Activated CD4-positive, alpha-beta T cell treated with anti-CD3 and anti-CD28 coated beads, Interleukin-2, amount 10 ng/mL, durations not matched to agents 24 days and 14 days (primary cell): ENCODE measurements around the gene KCNG1. TPM values are rescaled to one million over a fixed set of nuclear protein-coding genes. Genes with fewer than 3 reads are reported as not detected.
"Not testable (repeated sequence)": the region's sequence is repeated elsewhere in the genome, so short reads cannot be mapped to it uniquely, and the experiment has no call there.

Experiments
- DNase-seq: peaks from one replicate; pipeline ENCODE4 v3.0.0; 2022
- H3K27ac Mint-ChIP-seq: one replicate; pipeline ENCODE4 v1.8.0; 2022; ENCODE audit warnings: mild to moderate bottlenecking, mixed read lengths
- H3K27me3 Mint-ChIP-seq: one replicate; pipeline ENCODE4 v1.8.0; 2022; ENCODE audit warnings: mixed read lengths
- H3K36me3 Mint-ChIP-seq: one replicate; pipeline ENCODE4 v1.8.0; 2022; ENCODE audit warnings: low read depth, mild to moderate bottlenecking, mixed read lengths
- H3K4me1 Mint-ChIP-seq: one replicate; pipeline ENCODE4 v1.8.0; 2021; ENCODE audit warnings: mixed read lengths
- H3K4me3 Mint-ChIP-seq: one replicate; pipeline ENCODE4 v1.8.0; 2022; ENCODE audit warnings: mild to moderate bottlenecking, moderate library complexity, mixed read lengths
- H3K9me3 Mint-ChIP-seq: one replicate; pipeline ENCODE4 v1.8.0; 2021; ENCODE audit warnings: mixed read lengths
- intact Hi-C: fragments of 100-400 bp; cut with micrococcal nuclease; formaldehyde crosslinking; loops from one replicate; pipeline ENCODE4 v1.15.1; 2023
- total RNA-seq: library from RNA; stranded (reverse); gene quantifications from 2 replicates; pipeline ENCODE4 v1.2.3, GENCODE V29; 2022

The KCNG1 gene
- total RNA-seq, 1 donor from 2014 or later, result 12.3 TPM

DNA sequence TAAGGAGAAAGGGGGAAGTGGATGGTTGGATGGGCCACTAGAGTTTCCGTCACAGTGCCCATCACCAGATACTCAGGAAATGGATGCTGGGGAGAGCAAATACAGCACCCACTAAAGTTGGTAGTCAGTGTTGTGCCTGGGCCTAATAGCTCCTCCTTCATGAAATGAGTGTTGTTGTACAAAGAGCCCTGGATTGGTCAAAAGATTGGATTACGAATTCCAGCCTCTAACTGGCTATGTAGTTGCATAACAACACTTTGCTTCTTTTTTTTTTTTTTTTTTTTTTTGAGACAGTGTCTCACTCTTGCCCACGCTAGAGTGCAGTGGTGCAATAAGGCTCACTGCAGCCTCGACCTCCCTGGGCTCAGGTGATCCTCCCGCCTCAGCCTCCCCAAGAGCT lies 27.4 kb downstream of the KCNG1 start:
- intact Hi-C loops, result no loop called here
- Mint-ChIP-seq H3K36me3 (no peaks in the 10 kb centered on the region), H3K9me3 (peaks cover 3% of the 10 kb centered on the region), H3K4me3 (no peak overlapping the region), H3K27ac (no peak overlapping the region), H3K27me3 (peaks cover 5% of the 10 kb centered on the region), H3K4me1 (peaks cover 4% of the 10 kb centered on the region)
- DNase-seq, result no peak

GRCh38 chr20:50993876-50994275 lies 29.0 kb downstream of the KCNG1 start:
- DNase-seq, result no peak
- no peak overlapping the region for H3K27ac Mint-ChIP-seq
- peaks cover 3% of the 10 kb centered on the region for H3K9me3 Mint-ChIP-seq
- intact Hi-C loops, result no loop called here
- H3K4me3 Mint-ChIP-seq, result no peak overlapping the region
- H3K4me1 Mint-ChIP-seq, result peaks cover 4% of the 10 kb centered on the region
- no peaks in the 10 kb centered on the region for H3K36me3 Mint-ChIP-seq
- H3K27me3 Mint-ChIP-seq, result peaks cover 4% of the 10 kb centered on the region

DNA sequence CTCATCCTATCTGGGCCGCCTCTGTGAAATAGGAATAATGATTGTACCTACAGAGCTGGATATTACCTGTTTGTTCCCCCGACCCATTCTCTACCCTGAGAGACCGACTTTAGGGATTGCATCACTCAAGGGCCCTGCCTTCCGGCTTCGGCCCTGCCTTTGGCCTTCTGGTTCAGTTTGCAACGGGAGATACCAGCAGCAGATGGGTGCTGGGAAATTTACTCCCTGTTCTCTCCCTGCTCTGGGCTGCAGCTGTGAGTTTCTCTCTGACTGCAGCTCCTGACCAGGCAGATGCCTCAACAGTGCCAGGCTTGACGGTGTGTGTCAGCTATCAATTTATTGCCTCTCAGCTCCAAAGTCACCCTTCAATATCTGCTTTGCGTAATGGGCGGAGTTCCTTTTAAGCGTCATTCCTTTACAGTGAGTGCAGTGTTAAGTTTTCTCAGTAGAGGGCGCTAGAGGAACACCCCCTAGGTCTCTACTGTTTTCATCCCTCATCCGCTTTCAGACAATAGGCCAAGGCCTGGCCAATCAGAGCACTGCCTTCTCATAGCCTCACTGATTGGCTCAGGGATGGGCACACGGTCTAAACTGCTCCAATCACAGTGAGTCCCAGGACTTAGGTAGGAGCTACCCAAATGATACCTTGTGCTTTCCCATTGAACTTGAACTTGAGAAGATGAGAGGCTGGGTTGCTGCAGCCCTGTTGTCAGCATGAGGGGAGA lies 30.0 kb downstream of the KCNG1 start:
- peaks cover 4% of the 10 kb centered on the region for H3K4me1 Mint-ChIP-seq
- no peak overlapping the region for H3K27ac Mint-ChIP-seq
- peaks cover 1% of the 10 kb centered on the region for H3K27me3 Mint-ChIP-seq
- H3K36me3 Mint-ChIP-seq, result no peaks in the 10 kb centered on the region
- DNase-seq, result peak; percentile 86
- H3K9me3 Mint-ChIP-seq, result peaks cover 3% of the 10 kb centered on the region
- intact Hi-C loops, result no loop called here
- H3K4me3 Mint-ChIP-seq, result no peak overlapping the region

DNA sequence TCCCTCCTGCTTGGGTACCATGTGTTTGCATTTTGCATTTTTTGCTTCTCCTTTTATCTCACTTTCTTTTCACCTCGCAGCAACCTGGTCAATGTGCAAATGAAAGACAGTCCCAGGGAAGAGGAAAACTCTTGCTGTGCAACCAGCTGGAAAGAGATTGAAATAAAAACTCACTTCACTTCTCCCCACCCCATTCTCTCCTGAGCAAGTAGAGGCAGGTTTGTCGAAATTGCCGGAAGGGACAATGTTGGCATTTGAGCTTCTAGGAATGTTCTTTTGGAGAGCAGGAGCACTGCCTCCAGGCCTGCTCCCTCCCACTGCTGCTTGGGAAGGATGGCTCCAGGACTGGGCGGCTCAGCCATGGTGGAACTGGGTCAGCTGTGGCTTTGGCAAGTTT lies 30.6 kb downstream of the KCNG1 start:
- Mint-ChIP-seq H3K4me1 (peaks cover 8% of the 10 kb centered on the region), H3K36me3 (no peaks in the 10 kb centered on the region), H3K27ac (no peak overlapping the region)

DNA sequence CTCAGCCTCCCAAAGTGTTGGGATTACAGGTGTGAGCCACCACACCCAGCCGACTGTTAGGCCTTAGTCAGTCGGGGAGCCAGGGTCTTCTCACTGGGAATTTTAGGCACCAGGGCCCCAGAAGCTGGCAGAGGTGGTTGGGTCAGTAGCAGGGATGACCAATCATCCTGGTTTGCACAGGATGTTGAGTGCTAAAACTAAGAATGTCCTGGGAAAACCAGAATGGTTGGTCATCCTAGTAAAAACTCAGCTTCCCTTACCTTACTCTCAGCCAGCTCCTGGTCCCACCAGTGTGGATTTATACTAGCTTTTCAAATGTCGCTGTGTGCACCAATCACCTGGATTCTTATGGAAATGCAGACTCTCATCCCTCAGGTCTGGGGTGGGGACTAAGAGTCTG lies 31.8 kb downstream of the KCNG1 start:
- Mint-ChIP-seq H3K27ac (no peak overlapping the region), H3K9me3 (peaks cover 3% of the 10 kb centered on the region), H3K4me3 (no peak overlapping the region), H3K4me1 (peaks cover 8% of the 10 kb centered on the region), H3K27me3 (peaks cover 12% of the 10 kb centered on the region), H3K36me3 (no peaks in the 10 kb centered on the region)
- intact Hi-C loops, result no loop called here
- no peak for DNase-seq

More for the DNA sequence above, 30.6 kb downstream of the KCNG1 start:
- H3K4me3 Mint-ChIP-seq, result no peak overlapping the region
- H3K27me3 Mint-ChIP-seq, result peaks cover 3% of the 10 kb centered on the region
- DNase-seq, result no peak
- intact Hi-C loops, result no loop called here
- peaks cover 3% of the 10 kb centered on the region for H3K9me3 Mint-ChIP-seq

GRCh38 chr20:50987493-50988210 lies 35.3 kb downstream of the KCNG1 start:
- peaks cover 26% of the 10 kb centered on the region for H3K27me3 Mint-ChIP-seq
- intact Hi-C loops, result loop anchor here (1.0 to 5.0 kb wide), 2 partner anchors 319 to 635 kb away; no protein-coding TSS in a partner anchor
- DNase-seq, result peak; percentile 92
- no peak overlapping the region for H3K4me3 Mint-ChIP-seq
- H3K4me1 Mint-ChIP-seq, result peaks cover 3% of the 10 kb centered on the region
- no peak overlapping the region for H3K27ac Mint-ChIP-seq
- H3K9me3 Mint-ChIP-seq, result no peaks in the 10 kb centered on the region
- no peaks in the 10 kb centered on the region for H3K36me3 Mint-ChIP-seq

DNA sequence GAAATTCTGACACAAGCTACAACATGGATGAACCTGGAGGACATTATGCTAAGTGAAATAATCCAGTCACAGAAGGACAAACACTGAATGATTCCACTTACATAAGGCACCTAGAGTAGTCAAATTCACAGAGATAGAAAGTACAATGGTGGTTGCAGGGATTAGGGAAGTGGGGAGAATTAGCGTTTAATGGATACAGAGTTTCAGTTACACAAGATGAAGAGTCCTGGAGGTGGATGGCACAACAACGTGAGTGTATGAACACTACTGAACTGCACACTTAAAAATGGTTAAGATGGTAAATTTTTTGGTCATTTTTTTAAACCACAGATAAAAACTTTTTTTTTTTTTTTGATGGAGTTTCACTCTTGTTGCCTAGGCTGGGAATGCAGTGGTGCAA lies 39.6 kb downstream of the KCNG1 start:
- H3K9me3 Mint-ChIP-seq, result no peaks in the 10 kb centered on the region
- H3K4me1 Mint-ChIP-seq, result peaks cover 17% of the 10 kb centered on the region
- intact Hi-C loops, result loop anchor here (5.0 kb wide), 1 partner anchor 191 kb away; no protein-coding TSS in a partner anchor
- H3K4me3 Mint-ChIP-seq, result no peak overlapping the region
- H3K36me3 Mint-ChIP-seq, result no peaks in the 10 kb centered on the region
- no peak overlapping the region for H3K27ac Mint-ChIP-seq
- DNase-seq, result no peak
- H3K27me3 Mint-ChIP-seq, result peaks cover 25% of the 10 kb centered on the region

DNA sequence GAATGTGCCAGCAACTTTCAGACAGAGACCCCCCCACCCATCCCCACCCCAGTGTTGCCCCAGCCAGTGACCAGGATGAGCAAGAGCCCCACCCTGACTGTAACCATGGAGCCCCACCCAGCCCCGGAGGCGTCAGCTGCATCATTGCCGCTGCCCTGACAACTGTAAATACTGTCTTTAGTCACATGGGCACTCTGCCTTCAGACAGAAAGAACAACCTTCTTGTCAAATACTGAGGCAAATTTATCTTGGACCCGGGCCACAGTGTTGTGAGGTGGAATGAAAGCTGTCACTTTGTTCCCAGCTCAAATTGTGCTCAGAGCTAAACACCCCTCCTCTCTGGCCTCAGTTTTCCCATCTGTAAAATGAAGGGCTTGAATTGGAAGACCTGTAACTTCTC lies 40.5 kb downstream of the KCNG1 start:
- Mint-ChIP-seq H3K36me3 (no peaks in the 10 kb centered on the region), H3K4me1 (peaks cover 14% of the 10 kb centered on the region), H3K9me3 (no peaks in the 10 kb centered on the region), H3K27ac (no peak overlapping the region), H3K4me3 (no peak overlapping the region), H3K27me3 (peaks cover 23% of the 10 kb centered on the region)
- intact Hi-C loops, result loop anchor here (5.0 kb wide), 1 partner anchor 190 kb away; no protein-coding TSS in a partner anchor
- no peak for DNase-seq

GRCh38 chr20:50981714-50982048 lies 41.2 kb downstream of the KCNG1 start:
- no peaks in the 10 kb centered on the region for H3K36me3 Mint-ChIP-seq
- H3K4me1 Mint-ChIP-seq, result peaks cover 14% of the 10 kb centered on the region
- intact Hi-C loops, result loop anchor here (2.0 to 5.0 kb wide), 3 partner anchors 81 to 547 kb away; no protein-coding TSS in a partner anchor
- no peak overlapping the region for H3K27ac Mint-ChIP-seq
- H3K27me3 Mint-ChIP-seq, result peaks cover 20% of the 10 kb centered on the region
- H3K9me3 Mint-ChIP-seq, result no peaks in the 10 kb centered on the region
- H3K4me3 Mint-ChIP-seq, result no peak overlapping the region
- DNase-seq, result no peak

DNA sequence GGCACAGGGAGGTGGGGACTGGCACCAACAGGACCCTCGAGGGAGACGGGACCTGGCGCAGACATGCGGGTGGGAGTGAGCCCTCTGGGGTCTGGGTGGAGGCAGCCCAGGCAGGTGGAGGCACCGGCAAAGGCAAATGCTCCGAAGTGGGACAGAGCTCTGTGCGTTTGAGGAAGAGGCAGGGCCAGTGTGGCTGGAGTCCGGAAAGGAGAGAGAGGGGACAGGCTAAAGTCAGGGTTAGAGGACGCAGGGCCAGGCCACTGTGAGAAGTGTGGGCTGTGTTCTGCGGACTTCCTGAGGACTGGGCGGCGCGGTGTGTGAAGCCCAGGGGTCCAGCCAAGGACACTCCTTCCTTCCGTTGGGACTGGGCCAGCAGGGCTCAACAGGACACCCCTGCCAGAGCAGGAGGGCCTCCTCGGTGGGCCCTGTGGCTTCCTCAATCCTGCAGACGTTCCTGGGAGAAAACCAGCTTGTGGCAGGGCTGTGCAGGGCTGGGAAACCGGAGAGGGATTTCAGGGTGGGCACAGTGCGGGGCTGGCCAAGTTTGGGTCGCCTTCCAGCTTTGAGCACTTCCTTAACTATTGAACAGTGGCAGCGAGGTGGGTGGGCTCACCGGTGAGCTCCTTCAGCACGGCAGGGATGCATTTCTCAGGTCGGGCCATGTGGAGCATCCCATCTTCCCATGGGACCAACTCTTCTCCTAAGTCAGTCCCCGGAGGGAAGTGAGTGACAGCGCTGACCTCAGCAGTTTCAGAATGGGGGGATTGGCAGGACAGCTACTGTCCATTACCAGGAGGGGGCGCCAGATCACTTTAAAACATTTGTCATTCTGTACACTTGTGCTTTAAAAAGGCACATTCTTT lies 41.8 kb downstream of the KCNG1 start:
- peaks cover 14% of the 10 kb centered on the region for H3K4me1 Mint-ChIP-seq

GRCh38 chr20:50980071-50980681 lies 42.7 kb downstream of the KCNG1 start:
- no peak for DNase-seq
- intact Hi-C loops, result loop anchor here (1.0 to 5.0 kb wide), 4 partner anchors 49 to 549 kb away; partner anchors contain the start of gene ADNP

More for the DNA sequence above, 41.8 kb downstream of the KCNG1 start:
- Mint-ChIP-seq H3K4me3 (peak overlapping the region; percentile 40), H3K36me3 (no peaks in the 10 kb centered on the region), H3K27me3 (peaks cover 15% of the 10 kb centered on the region), H3K9me3 (no peaks in the 10 kb centered on the region), H3K27ac (peak overlapping the region; percentile 88)
- intact Hi-C loops, result loop anchor here (1.0 to 5.0 kb wide), 4 partner anchors 50 to 548 kb away; partner anchors contain the start of gene ADNP
- peak; percentile 87 for DNase-seq

GRCh38 chr20:50978533-50978932 lies 44.4 kb downstream of the KCNG1 start:
- H3K36me3 Mint-ChIP-seq, H3K4me3 Mint-ChIP-seq, intact Hi-C loops, H3K9me3 Mint-ChIP-seq, DNase-seq, H3K27ac Mint-ChIP-seq: not testable (repeated sequence)
- Mint-ChIP-seq H3K4me1 (peaks cover 14% of the 10 kb centered on the region), H3K27me3 (peaks cover 10% of the 10 kb centered on the region)

More at GRCh38 chr20:50980071-50980681, 42.7 kb downstream of the KCNG1 start:
- Mint-ChIP-seq H3K9me3 (no peaks in the 10 kb centered on the region), H3K36me3 (no peaks in the 10 kb centered on the region), H3K27me3 (peaks cover 19% of the 10 kb centered on the region), H3K27ac (peak overlapping the region; percentile 88), H3K4me3 (peak overlapping the region; percentile 3), H3K4me1 (peaks cover 14% of the 10 kb centered on the region)
